NOMO-1 (cell line): ENCODE data around the gene DNAJC4.
A peak's percentile ranks its signal among the peaks of the same experiment; 100 is the strongest.

ENCODE experiments used
- DNase-seq, 2 experiments: peaks; one replicate each; lab custom pipeline; 2025; ENCODE audit not compliant: unreplicated experiment in 2 of 2; lab: John Stamatoyannopoulos, UW

Gene DNAJC4

GRCh38 chr11:64255135-64256128 lies 25.1 kb downstream of the DNAJC4 start:
- no peak for DNase-seq

GRCh38 chr11:64256300-64256699 lies 26.0 kb downstream of the DNAJC4 start:
- no peak for DNase-seq

DNA sequence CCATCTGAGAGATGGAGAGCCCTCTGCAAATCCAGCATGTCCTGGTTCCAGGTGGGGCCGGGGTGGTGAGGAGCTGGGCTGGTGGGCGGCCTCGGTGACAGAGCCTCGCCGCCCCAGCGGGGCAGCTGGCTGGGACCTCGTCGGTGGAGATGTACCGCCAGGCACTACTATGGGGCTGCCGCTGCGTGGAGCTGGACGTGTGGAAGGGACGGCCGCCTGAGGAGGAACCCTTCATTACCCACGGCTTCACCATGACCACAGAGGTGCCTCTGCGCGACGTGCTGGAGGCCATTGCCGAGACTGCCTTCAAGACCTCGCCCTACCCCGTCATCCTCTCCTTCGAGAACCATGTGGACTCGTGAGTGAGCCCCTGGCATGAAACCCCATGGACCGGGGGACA lies 28.0 kb downstream of the DNAJC4 start:
- DNase-seq = no peak

DNA sequence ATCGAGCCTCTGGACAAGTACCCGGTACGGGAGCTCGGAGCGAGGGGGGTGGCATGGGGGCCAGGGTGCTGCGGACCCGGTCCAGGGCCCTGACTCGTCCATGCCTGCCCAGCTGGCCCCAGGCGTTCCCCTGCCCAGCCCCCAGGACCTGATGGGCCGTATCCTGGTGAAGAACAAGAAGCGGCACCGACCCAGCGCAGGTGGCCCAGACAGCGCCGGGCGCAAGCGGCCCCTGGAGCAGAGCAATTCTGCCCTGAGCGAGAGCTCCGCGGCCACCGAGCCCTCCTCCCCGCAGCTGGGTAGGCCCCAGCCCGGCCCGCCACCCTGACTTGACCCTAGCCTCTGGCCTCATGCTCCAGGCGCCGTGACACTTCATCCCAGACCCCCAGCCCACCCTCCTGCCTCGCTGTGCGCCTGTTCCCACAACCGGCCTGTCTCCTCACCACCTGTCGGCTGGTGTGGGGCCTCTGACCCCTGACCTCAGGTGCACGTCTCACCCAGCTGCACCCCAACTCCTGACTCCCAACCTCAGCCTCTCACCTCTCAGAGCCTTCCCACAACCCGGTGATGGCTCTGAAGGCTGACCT lies 28.7 kb downstream of the DNAJC4 start:
- DNase-seq = no peak

GRCh38 chr11:64259533-64260067 lies 29.3 kb downstream of the DNAJC4 start:
- no peak for DNase-seq

- DNase-seq = no peak
Observed at GRCh38 chr11:64260147-64260708, 29.9 kb downstream of the DNAJC4 start.

- no peak for DNase-seq
Observed at GRCh38 chr11:64261556-64262080, 31.3 kb downstream of the DNAJC4 start.

DNA sequence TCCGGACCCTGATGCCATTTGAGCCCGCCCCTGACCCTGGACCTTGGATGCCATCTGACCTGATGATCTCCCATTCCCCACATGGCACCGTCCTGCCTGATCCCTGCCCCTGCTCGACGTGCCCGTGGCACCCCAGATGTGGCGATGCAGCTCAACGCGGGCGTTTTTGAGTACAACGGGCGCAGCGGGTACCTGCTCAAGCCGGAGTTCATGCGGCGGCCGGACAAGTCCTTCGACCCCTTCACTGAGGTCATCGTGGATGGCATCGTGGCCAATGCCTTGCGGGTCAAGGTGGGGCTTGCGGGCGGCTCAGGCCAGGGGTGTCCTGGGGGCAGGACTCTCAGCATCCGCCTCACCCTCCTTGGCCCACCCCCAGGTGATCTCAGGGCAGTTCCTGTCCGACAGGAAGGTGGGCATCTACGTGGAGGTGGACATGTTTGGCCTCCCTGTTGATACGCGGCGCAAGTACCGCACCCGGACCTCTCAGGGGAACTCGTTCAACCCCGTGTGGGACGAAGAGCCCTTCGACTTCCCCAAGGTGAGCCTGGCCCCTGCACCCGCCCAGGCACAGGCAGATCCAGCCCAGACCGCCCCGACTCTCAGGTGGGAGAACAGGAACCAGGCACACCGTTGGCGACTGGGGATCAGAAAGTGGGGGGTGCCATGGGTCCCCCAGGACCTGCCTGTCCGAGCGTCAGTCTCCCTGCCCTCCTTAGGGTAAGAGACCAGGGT lies 32.1 kb downstream of the DNAJC4 start:
- DNase-seq = no peak

DNA sequence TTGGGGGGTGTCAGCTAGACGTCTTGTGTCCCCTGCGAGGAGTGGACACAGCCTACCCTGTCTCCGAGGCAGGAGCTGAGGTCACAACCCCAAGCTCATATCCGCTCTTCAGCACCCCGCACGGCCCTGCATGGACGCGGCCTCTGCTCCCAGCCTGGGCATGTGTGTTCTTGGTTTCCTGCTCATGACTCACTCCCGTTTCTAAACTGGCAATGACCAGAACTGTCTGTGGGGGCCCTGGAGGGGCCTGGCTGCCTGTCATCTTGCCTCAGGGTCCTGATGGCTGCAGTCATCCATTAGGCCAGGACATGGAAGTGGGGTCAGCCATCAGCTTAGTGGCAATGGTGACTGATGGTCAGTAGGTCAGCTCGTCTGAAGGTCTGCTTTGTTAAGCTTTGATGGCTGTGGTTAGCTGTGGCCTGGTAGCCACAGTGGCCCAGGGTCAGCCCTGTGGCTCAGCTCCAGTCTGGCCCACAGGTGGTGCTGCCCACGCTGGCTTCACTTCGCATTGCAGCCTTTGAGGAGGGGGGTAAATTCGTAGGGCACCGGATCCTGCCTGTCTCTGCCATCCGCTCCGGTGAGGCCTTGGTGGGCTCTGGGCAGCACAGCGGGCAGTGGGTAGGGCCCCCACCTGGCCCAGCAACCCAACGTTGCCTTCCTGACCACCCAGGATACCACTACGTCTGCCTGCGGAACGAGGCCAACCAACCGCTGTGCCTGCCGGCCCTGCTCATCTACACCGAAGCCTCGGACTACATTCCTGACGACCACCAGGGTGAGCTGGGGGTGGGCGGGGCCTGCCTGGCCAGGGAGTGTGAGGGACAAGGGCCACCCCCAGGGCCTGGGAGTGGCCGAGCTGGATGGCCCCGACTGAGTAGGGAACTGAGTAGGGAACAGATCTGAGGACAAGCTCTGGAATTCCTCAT lies 32.9 kb downstream of the DNAJC4 start:
- no peak for DNase-seq

DNA sequence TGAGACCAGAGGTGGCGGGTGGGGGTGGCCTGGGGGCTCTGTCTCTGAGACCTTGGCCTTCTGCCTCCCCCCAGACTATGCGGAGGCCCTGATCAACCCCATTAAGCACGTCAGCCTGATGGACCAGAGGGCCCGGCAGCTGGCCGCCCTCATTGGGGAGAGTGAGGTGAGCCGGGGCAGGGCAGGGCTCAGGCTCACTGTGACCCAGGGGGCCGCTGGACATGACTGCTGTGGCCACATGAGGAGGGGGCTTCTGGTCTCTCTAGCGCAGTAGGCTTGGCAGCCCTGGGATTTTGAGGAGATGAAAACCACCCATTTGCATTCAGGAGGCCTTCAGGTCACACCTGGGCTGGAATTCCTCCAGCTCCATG lies 33.6 kb downstream of the DNAJC4 start:
- DNase-seq = no peak

DNA sequence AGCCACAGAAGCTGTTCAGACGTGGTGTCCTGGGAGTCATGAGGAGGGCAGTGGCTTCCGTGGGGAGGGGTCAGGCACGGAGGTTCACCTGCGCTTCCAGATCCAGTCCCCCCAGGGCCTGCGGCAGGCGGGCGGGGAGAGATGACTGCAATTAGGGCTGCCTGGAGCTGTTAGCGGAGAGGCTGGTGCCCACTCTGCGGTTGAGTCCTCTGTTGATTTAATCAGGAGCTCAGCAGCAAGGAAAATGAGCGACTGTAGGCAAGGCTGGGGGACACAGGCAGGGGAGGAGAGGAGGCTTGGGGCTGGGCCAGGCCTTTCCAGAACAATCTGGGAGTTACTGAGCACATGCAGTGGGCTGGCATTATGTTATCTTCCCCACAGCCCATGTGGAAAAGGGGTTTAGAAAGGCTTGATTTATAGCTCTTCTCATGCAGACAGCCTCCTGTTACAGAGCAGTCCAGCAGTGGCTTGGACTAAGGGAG lies 34.1 kb downstream of the DNAJC4 start:
- DNase-seq = no peak

DNA sequence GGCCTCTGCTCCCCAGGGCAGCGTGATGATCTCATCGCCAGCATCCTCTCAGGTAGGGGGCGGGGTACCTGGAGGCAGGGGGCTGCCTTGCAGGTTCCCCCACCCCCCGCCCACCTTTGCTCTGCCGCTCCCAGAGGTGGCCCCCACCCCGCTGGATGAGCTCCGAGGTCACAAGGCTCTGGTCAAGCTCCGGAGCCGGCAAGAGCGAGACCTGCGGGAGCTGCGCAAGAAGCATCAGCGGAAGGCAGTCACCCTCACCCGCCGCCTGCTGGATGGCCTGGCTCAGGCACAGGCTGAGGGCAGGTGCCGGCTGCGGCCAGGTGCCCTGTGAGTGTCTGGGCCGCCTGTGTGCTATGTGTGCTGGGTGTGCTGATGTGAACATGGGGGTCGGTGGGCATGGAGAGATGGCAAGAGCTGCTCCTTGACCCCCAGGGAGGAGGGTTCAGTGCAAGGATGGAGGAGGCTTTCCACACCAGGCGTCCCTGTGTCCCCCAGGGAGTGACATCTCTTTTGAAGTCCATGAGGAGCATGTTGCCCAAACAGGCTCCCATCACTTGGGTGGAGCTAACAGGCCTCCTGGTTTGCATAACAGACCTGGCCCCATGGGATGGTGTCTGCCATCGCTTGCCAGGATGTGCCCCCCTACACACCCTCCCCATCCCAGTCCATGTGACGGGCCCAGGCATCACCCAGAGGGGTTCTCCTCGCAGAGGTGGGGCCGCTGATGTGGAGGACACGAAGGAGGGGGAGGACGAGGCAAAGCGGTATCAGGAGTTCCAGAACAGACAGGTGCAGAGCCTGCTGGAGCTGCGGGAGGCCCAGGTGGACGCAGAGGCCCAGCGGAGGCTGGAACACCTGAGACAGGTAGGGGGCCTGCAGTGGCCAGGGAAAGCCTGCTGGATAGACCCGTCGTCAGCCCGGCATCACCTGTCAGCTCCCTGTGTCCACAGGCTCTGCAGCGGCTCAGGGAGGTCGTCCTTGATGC lies 35.1 kb downstream of the DNAJC4 start:
- DNase-seq = no peak

DNA sequence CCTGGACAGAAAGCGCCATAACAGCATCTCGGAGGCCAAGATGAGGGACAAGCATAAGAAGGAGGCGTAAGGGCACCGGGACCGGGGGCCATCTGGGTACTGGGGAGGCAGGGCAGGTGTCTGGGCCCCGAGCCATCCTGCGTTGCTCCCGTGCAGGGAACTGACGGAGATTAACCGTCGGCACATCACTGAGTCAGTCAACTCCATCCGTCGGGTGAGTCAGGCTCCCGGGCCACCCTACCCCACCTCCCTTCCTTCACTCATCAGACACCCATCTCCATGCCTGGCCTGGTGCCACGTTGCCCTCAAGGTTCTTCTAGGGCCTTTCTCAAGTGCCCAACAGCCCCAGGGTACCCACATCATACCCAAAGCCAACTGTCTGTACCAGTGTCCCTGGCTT lies 36.0 kb downstream of the DNAJC4 start:
- no peak for DNase-seq

DNA sequence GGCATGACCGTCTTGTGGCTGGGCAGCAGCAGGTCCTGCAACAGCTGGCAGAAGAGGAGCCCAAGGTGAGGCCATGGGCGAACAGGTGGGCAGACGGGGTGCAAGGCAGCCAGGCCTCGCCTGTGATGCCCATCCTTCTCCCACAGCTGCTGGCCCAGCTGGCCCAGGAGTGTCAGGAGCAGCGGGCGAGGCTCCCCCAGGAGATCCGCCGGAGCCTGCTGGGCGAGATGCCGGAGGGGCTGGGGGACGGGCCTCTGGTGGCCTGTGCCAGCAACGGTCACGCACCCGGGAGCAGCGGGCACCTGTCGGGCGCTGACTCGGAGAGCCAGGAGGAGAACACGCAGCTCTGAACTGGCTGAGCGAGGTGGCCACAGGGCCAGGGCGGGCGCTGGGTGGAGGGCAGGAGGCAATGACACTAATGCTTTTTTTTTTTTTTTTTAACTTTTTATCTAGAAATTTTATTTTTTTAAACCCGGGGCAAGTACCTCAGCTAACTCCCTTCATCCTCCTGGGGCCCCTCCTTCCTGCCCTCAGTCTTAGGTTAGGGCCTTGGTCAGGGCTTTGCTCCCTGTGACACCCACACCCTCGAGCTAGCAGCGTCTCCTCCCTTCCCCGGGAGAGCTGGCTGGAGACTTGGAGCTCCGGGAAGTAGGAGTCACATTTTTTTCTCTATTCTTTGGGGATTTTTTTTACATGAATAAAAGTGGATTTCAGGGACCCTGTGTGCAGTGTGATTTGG lies 37.0 kb downstream of the DNAJC4 start:
- DNase-seq = no peak

DNA sequence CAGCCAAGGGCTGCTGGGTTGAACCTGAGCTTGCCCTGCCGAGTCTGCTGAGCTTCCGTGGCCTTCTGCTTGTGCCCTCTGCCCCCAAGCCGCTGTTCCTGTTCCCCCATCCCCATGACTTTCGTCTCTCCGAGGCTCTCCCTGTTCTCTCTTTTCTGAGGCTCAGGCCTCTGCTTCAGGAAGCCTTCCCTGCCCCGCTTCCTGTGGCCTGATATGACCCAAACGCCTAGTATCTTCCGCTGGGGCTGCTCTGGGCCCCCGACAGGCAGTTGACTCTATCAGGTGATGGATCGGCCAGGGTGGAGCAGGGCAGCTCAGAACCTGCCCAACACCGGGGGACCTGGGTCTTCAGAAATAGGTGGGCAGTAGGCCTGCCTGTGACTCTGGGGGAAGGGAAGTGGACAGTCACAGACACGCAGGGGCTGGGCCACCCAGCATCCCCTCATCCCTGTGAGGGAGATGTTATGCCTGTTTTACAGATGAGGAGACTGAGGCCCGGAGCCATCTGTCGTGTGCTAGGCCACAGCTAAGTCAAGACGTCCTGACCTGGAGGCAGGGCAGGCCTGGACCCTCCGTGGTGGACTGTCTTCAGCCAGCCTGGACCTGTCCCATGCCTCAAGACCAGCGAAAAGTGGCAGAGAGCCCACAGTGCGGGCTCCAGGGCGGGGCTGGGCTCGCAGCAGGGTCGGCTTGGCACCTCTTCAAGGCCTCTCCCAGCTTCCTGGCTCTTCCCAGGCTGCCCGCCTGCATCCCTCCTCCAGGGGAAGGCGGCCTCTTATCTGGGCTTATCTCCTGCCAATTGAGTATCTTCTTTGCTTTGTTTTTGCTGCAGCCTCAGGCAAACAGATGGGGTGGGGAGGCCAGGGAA lies 37.9 kb downstream of the DNAJC4 start:
- peak in 1 of 2 experiments; percentile 35 for DNase-seq

DNA sequence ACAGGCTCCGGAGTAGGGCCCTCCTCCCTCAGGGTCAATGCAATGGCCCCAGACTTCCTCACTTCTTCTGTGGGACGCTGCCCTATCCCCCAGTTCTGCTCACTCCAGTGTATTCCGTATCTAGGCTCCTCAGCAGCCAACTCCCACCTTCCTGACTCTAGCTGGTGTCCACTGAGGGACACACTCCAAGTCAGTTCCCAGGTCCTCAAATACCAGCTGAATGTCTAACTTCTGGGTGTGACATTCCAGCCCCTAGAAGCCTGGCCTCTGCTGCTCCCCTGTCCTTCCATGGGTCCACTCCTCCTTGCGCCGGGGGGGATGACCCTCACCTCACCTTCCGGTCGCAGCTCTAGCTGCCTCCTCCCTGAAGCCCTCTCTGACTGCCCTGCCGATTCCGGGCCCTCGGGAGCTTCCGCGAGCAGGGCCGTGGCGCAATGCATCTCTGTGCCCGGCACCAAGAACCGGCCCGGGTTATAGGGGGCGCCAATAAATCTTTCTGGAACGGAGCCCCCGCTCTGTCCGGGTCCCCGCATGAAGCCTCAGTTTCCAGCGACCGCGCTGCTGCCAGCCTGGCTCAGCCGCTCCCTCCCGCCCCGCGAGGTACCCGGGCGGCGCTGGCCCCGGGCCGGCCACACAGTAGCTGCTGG lies 38.7 kb downstream of the DNAJC4 start:
- peak; percentile 37 to 59 for DNase-seq
